HG03095 (cell line): Measurements from ENCODE around the gene ACVR1.
"Not testable (repeated sequence)": the region's sequence is repeated elsewhere in the genome, so short reads cannot be mapped to it uniquely, and the experiment has no call there.

ENCODE experiments used
- ATAC-seq: cut with Tn5 transposase; IDR thresholded peaks from one replicate; pipeline ENCODE4 v1.9.1; 2021; ENCODE audit warnings: moderate library complexity; ENCODE audit not compliant: unreplicated experiment

ACVR1 gene

DNA sequence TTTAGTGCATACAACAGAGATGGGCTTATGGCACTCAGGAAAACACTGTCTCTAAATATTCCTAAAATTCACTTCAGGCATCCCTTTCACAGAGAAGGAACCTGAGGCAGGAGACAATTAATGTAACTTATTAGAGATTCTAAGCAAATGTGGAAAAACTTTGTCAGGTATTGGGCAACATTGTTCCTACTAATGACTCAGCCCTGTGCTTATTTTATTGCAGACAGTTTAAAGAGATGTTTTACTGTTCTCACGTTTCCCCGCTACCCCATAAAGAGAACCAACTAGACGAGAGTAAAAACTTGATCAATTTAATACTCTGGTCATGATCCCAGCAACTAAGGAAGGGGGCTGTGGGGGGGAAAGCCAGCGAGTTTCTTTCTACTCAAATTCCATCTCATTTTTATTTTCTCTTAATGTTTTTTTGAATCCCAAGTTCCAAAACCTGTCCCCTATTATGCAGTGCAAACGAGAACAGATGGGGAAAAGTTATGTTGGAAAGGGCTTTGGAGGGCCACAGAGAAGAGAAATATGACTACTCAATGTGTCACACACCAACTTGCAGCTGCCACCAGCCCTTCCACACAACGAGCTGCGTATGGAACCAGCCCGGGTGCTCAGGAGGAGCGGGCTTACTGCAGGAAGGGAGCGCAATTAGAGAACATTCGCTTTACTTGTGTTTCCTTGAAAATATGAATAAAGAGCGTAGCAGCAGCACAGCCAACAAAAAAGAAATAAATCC, 18.7 kb upstream of the ACVR1 start:
- no peak for ATAC-seq

DNA sequence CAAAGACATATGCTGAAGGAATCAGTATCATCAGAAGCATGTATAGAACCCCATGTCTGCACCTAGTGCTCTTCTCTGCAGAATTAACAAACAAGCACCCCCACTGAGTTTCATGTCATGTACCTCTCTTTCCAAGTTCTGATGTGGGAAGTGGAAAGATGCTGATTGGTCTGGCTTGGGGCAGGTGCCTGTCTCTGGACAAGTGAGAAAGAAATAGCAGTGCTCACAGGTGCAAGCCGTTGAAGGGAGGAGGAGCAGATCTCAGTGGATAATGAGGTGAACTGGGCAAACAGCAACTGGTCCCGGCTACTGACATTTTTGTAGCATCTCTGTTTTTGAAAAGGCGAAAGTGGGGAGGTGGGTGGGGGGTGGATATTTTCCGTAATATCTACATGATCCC, 17.5 kb upstream of the ACVR1 start:
- no peak for ATAC-seq

DNA sequence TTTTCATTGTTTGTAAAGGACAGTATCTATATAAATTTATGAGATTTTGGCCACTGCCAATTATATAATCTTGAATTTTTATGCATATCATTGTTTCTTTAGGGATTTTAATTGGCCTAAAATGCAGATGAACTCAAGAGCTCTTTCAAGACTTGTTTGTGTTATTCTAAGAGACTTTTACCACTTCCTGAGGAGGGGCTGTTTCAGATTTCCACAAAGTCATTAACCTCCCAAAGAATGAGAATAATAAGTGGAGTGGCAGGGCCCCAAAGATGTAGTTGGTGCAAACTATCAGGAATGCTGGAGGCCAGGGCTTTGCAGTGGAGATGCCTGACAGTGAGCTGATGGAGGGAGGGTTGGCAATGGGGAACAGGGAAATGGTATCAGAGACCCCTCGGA, 15.5 kb upstream of the ACVR1 start:
- no peak for ATAC-seq

DNA sequence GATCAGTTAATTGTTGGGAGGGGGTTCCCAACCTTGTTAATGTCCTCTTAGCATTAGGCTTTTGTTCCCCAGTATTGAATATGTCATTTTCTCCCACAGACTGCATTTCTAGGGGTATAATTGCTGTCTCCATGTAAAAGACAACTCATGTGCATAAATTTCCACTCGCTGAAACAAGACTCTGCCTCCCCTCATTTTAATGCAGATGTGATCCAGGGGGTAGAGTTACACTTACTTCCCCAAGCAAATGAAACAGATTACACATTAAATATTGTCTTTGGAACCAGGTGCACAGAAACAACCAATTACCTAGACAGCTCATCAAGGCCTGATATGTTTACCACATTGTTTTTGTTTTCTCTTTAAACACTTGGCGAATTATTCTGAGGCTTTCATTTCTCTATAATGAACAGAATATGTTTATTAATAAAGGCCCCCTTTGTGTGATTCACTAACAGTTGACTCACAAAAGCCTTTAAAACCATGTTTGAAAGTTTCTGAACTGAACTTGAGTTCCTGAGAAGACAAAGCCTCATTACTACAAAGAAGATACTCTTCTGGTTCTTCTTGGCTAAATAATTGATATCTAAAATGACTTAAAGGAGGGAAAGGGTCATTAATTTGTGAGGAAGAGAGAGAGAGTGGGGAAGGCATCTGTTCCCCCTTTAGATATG, 15.0 kb upstream of the ACVR1 start:
- ATAC-seq = no peak

DNA sequence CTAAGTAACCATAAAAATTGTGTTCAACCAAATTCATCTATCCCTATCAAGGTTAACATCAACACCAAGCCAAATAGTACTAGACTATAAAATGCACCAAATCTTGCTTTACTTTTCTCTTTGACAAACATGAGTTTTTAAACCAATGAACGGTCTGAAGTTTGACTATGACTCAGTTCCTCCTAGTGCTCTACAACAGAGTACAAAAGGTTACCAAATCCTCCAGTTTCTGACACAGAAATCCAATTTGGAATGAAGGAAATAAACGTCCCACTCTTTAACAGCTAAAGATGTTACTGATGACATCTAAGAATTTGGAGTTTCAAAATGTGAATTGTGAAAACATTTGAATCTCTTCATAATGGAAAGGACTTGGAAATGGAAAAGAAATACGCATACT, 11.8 kb upstream of the ACVR1 start:
- ATAC-seq = no peak

DNA sequence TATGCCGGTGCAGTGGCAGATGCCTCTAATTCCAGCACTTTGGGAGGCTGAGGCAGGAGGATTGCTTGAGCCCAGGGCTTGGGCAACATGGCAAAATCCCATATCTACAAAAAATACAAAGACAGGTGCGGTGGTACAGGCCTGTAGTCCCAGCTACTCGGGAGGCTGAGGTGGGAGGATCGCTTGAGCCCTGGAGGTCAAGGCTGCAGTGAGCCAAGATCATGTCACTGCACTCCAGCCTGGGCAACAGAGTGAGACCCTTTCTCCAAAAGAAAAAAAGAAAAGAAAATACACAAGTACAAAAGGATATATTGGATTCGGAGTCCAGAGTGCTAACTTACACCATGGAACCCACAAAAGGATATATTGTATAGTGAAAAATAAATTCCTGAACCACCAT, 8.4 kb upstream of the ACVR1 start:
- ATAC-seq = not testable (repeated sequence)

DNA sequence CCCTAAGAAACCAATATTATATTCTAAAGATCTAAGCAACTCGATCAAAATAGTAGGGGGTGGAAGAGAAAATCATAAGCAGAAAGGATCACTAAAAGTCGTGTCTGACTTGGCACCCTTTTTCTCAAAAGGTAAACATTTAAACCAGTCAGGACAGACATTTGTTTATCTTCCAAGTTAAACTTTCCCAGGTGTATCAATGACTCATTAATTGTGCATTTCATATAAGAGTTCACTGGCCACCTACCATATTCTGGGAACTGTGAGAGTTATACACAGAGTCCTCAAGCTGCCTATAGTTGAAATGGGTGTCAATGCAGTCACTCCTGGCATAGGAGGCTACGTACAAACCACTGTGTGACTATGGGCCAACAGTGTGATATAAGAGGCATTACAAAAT, 4.8 kb upstream of the ACVR1 start:
- ATAC-seq = no peak

DNA sequence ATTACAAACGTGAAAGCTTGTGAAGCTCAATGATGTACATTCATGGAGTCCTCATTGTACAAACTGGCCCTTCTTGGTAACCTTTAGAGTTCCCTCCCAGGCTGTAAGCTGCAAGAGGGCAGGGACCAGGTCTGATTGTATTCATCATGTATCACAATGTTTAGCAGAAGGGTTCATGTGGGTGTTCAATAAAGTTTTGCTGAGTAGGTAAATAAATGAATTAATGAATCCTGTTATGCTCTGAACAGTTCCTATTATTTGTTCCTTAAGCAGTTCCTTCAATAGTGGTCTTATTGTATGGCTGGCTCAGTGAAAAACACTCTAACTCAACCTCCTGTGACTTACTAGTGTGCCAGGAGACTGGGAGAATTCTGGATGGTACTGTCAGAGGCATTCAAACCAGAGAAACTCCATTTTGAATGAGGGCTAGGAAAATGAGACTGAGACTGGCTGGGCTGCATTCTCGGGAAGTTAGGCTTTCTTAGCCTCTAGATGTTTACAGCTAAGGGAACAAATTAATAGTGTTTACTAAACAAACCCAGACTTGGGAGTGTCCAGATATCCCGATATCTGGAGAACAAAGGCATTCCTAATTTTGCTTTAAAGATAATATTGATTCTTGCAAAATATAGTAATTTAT, 1.8 kb upstream of the ACVR1 start:
- ATAC-seq = no peak

DNA sequence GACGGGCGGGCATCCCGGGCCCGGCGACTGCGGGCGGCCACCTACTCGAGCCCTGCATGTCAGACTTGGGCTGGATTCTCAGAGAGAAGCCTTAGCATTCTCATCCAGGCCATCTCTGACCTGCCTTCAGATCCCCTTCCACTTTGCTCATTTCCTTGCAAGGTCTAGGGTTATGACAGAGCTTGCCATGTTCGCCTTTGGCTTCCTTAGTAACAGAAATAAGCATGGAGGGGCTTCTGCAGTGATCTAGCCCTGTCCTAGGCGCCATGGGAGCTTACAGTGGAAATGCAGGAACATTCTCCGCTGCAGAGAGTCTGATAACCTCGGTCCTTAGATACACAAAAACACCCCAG, 632 bp upstream of the ACVR1 start:
- ATAC-seq = no peak

DNA sequence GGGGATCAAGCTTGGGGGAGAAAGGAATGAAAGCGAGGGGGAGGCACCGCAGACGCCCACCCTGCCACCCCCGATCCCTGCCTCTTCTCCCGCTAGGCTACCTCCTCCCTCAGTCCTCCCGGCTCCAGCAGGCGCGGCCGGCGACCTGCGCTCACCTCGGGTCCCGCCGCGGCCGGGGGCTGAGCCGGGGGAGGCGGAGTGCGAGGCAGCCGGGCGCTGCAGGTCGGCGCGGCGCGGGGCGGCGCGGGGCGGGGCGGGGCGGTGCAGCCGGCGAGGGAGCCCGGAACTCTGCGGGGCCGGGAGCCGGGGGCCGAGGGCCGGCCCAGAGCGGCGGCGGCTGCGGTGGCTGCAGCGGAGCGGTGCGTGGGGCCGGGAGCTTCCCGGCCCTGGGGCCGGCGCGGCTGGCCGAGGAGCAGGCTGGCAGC, 477 bp downstream of the ACVR1 start:
- peak; percentile 38 for ATAC-seq

DNA sequence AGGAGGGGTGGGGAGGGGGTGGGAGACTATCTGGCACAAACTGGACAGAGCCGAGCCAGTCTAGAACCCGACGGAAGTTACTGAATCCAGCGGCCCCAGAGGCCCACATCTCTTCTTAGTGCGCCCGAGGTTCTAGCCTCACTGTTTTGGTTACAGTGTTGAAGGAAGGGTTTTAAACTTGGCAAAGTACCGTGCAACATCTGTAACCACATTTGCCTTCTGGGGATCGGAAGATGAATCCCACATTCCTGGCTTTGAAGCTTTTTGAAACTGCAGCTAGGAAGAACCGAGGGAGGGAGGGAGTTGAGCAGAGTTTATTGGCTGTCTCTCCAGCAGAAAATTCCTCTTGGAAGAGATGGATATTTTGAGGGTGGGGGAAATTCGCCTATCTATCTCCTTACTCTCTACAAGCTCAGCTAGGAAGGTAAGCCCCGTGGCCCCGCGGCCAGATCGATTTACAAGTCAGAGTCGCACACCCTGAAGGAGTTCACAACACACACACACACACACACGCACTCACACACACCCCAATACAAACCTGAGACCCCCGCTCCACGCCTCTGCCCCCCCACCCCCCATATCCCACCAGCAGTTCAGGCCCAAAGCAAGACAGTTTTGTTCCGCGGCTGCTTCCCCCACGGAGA, 1.0 kb downstream of the ACVR1 start:
- ATAC-seq = no peak

DNA sequence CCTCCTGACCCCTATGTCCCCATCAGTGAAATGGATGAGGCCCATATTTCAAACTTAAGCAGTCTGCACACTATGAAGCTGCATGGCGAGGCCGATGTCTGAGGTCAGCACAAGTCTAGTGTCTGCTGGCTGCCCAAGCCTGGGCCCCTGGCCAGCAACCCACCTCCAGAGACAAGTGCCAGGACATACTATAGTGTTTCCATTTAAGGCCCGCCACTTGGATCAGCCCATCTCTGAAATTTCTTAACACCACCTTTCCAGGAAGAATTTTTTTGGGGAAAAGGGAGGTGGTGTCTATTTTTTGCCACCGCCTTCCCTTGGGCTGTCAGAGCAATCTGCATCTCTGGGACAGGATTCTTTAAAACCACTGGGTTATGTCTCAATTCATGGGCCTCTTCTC, 1.8 kb downstream of the ACVR1 start:
- ATAC-seq = no peak

DNA sequence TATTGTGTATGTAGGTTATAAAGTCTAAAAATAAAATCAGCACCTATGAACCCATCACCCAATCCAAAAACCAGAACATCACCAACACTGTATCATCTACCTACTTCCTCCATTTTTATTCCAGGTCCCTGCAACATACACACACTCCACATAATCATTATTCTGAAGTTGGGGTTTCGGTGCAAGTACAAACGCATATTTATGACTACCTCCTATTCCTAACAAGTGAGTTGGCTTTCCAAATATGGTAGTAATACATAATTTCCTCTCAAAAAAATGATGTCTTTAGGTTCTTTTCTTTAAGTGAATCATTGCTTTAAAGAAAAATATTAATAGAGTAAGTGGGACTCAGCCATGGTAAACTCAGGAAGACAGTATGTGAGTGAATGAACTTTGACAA, 3.3 kb downstream of the ACVR1 start:
- ATAC-seq = no peak

DNA sequence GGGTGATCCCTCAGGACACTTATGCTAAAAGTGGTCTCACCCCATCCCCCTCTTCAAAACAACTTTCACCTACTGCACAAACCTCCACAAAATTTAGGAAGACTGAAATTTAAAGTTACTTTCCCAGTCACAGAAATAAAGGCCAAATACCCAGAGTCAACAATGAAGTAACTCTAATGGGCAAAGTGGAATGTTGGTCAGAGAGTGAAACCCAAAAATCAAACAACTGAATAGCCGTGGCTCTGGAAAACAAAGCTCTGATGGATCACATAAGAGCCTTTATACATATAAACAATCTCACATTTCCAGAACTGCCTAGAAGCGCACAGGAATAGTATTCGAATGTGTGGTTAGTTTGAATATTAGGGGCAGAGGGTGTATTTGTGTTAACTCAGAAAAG, 4.7 kb downstream of the ACVR1 start:
- ATAC-seq = no peak

DNA sequence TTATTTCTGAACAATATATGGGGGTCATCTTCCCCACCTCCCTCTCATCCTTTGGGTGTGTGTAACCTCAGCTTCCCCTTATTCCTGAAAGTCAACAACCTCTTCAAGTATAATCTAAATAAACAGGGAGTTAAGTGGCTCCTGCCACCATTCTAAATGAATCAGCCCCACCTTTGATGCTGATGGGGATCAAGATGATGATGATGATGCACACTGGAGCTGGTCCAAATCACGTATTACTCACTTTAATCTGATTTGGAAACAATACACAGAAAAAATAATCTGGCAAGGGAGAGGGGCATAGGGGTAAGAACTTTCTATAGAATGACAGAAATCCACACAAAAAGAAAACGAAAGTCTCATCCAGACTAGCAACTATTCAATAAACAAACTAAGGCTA, 7.1 kb downstream of the ACVR1 start:
- no peak for ATAC-seq

DNA sequence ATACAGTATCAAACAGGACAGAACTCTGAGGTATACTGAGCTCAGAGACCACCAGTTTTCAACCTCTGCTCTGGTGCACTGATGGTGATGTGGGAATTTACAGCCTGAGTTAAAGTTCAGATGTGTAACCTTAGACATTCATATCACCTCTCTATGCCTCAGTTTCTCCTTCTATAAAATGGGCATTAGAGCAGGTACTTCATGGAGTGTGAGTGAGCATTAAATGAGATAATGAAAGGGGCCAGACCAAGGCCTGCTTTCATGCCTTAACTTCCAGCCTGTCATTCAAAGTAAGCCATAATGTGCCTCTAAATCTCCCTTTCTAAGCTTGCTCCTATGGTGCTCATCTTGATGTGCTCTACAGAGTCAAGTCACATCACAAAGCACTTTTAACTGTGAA, 8.4 kb downstream of the ACVR1 start:
- ATAC-seq = no peak

DNA sequence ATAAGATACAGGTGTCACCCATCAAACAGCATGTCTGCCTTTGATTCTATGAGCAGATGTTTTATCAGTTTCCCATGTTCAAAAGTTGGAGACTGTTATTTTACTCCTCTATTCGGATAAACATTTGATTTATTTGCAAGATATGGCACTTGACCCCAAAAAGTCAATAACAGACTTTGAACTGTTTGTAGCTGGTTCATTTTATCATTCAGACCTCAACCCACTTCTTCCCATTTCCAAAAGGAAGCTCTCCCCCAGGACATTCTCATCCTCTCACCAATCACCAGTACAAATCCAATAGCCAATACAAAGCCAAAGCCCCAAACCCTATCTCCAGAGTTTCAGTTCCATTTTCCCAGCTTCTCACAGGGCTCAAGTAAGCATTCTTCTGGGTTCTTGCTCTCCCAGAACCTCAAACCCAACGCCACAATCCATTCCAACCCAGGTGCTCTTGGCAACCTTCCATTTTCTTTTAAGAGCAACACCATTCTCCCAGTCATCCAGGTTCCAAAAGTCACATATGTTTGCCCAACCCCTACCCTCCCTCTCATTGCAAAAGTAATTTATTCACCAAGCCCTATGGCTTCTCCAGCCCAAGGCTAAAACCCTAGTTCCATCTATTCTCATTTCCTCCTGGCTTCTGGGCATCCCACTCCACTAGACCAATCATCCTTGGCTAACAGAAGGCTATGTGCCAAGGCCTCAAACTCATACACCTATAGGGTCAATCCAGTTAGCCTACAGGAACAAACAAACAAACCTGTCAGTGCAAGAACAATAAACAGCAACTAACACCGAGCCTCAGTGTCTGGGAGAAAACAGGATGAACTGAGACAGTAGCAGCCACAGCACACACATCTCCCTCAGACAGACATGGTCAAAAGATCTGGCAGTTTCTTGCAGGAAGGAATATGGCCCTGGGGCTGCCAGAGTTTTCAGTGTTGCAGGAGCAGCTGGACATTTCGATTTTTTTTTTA, 9.2 kb downstream of the ACVR1 start:
- ATAC-seq = no peak

DNA sequence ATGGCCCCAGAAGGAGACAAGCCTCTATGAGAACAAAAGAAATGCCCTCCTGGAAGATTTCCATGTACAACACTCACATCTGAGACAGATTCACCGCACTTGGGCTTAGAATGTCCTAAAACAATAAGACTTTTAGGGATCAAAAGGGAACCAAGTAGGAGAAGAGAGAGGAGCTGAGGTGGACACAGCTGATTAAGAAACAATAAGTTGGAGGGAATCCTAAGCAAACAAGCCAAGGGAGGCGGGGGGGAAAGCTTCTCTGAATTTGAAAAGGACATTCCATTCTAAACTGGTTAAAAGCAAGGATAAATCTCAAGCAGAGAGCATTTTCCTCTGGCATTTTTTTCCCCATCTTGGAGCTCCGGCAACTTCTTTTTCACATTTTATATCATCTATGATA, 9.9 kb downstream of the ACVR1 start:
- ATAC-seq = no peak

DNA sequence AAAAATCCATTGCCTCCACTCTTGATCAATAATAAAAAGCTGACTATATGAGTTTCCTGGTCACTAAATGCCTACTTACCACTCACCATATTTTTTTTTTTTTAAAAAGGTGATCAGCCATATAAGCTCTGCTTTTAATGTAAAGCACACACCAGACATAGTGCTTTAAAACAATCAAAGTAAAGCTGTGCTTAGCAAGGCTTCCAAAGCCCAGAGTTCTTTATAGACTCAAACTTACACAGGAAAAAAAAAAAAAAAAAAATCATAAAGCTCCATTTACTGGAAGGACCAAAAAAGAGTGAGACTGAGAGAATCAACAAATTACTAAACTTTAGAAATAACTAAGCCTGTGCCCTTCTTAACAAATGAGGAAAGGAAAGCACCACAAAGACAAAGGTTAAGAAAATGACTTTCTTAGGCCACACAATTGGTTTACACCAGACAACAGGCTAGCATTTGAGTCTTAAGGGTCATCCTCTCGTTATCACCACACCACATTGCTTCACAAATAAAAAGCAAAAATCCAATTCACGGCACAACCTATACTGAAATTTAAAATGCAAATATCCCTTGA, 11.2 kb downstream of the ACVR1 start:
- no peak for ATAC-seq

DNA sequence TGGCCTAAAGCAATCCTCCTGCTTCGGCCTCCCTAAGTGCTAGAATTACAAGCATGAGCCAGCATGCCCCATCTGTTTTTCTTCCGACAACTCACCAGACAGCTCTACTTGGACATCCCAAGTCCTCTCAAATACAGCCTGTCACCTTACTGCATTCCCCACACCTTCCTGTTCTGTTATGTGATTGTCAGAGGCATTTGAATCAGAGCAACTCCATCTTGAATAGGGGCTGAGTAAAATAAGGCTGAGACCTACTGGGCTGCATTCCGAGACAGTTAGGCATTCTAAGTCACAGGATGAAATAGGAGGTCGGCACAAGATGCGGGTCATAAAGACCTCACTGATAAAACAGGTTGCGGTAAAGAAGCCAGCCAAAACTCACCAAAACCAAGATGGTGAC, 17.3 kb downstream of the ACVR1 start:
- no peak for ATAC-seq
